Endothelial cell of umbilical vein (primary cell): ENCODE measurements around the gene KCNMA1. TPM values are rescaled to one million over a fixed set of nuclear protein-coding genes. Genes with fewer than 3 reads are reported as not detected.

Experiments
- BruUV-seq: library from RNA; stranded (reverse); fragments of 400-500 nt; replicated peaks from 2 replicates; lab custom pipeline; 2021; lab: Mats Ljungman, UMichigan
- CTCF ChIA-PET: fragments of 300-600, 350-600 bp; sonication (Branson Sonifier 250); formaldehyde crosslinking; loops from one replicate; lab custom pipeline; 2021; ENCODE audit warnings: antibody characterized with exemption, inconsistent platforms; lab: Charles Lee
- POLR2A ChIA-PET: fragments of 300-600, 350-600 bp; sonication (Branson Sonifier 250); formaldehyde crosslinking; loops from one replicate; lab custom pipeline; 2021; ENCODE audit warnings: antibody characterized with exemption, inconsistent platforms; lab: Charles Lee
- DNase-seq: peaks from one replicate; pipeline ENCODE4 v3.0.0-alpha.2; 2011; ENCODE audit warnings: low read depth, low spot score
- FAIRE-seq: peaks from 2 replicates; lab custom pipeline; 2011; peaks lifted over from hg19 to GRCh38; lab: Jason Lieb, UNC
- H2AFZ ChIP-seq: 2 replicates; pipeline ENCODE4 v1.6.0; 2012; ENCODE audit warnings: low read depth, low read length, control low read depth, inconsistent platforms
- H3K27ac ChIP-seq: 2 replicates; pipeline ENCODE4 v1.5.1; 2011; ENCODE audit warnings: low read depth, mild to moderate bottlenecking, control low read depth, low read length, moderate library complexity; ENCODE audit not compliant: insufficient read depth
- H3K27me3 ChIP-seq, 2 experiments: 2 replicates each; pipeline versions ENCODE4 v1.6.0 to v1.6.1; 2011; ENCODE audit warnings: low read length in 2 of 2, mixed read lengths in 1 of 2; ENCODE audit not compliant: control insufficient read depth in 2 of 2, insufficient read depth in 2 of 2
- H3K36me3 ChIP-seq, 2 experiments: 2 replicates in 1 of 2; 3 replicates in 1 of 2; pipeline ENCODE4 v1.5.1; 2011; ENCODE audit warnings: low read length in 2 of 2, mild to moderate bottlenecking in 1 of 2, moderate library complexity in 1 of 2; ENCODE audit not compliant: control insufficient read depth in 2 of 2, insufficient read depth in 2 of 2; ENCODE audit errors: extremely low read depth in 1 of 2
- H3K4me1 ChIP-seq: 3 replicates; pipeline ENCODE4 v1.5.1; 2011; ENCODE audit warnings: mild to moderate bottlenecking, low read length; ENCODE audit not compliant: control insufficient read depth, insufficient read depth; ENCODE audit errors: extremely low read depth
- H3K4me2 ChIP-seq: 2 replicates; pipeline ENCODE4 v1.6.1; 2011; ENCODE audit warnings: low read length, control low read depth, mixed read lengths; ENCODE audit not compliant: insufficient read depth
- H3K4me3 ChIP-seq, 3 experiments: fragments of 200-600 bp in 1 of 3; sonication (generic), shearing (Covaris generic) in 1 of 3; replicated peaks in 1 of 3; 2 replicates each; pipeline ENCODE4 v1.5.1; 2011 to 2016; ENCODE audit warnings: control low read depth in 3 of 3, low read length in 3 of 3, mild to moderate bottlenecking in 2 of 3, inconsistent platforms in 1 of 3, low read depth in 1 of 3, moderate library complexity in 1 of 3; ENCODE audit not compliant: insufficient read depth in 1 of 3
- H3K79me2 ChIP-seq: 2 replicates; pipeline ENCODE4 v1.6.0; 2012; ENCODE audit warnings: low read length, inconsistent platforms; ENCODE audit not compliant: control insufficient read depth, insufficient read depth
- H3K9ac ChIP-seq: replicated peaks from 2 replicates; pipeline ENCODE3; 2011; ENCODE audit warnings: low read length, control low read depth; ENCODE audit not compliant: insufficient read depth; ENCODE audit errors: extremely low read depth
- H3K9me1 ChIP-seq: replicated peaks from 3 replicates; pipeline ENCODE4 v1.6.0; 2011; ENCODE audit warnings: mild to moderate bottlenecking, low read length; ENCODE audit not compliant: control insufficient read depth, insufficient read depth; ENCODE audit errors: extremely low read depth
- H3K9me3 ChIP-seq: replicated peaks from 2 replicates; pipeline ENCODE4 v1.5.1; 2012; ENCODE audit warnings: low read length, inconsistent platforms; ENCODE audit not compliant: control insufficient read depth, insufficient read depth
- H4K20me1 ChIP-seq: replicated peaks from 2 replicates; pipeline ENCODE3; 2011; ENCODE audit warnings: mild to moderate bottlenecking, low read length; ENCODE audit not compliant: control insufficient read depth, insufficient read depth; ENCODE audit errors: extremely low read depth
- EZH2 ChIP-seq: IDR thresholded peaks from 2 replicates; pipeline ENCODE4 v1.6.1; 2012; ENCODE audit warnings: borderline replicate concordance, low read depth, mild to moderate bottlenecking, moderate library complexity, low read length, inconsistent platforms; ENCODE audit not compliant: severe bottlenecking
- FOS ChIP-seq: IDR thresholded peaks from 2 replicates; pipeline ENCODE4 v1.6.1; 2011; ENCODE audit warnings: mild to moderate bottlenecking, low read length, moderate library complexity, borderline replicate concordance; ENCODE audit not compliant: insufficient read depth
- GATA2 ChIP-seq: IDR thresholded peaks from 2 replicates; pipeline ENCODE4 v1.7.0; 2011; ENCODE audit warnings: low read depth, mild to moderate bottlenecking, moderate library complexity, mixed read lengths, low read length; ENCODE audit not compliant: insufficient read length, insufficient read depth
- JUN ChIP-seq: IDR thresholded peaks from 2 replicates; pipeline ENCODE4 v1.6.1; 2011; ENCODE audit warnings: borderline replicate concordance, low read depth; ENCODE audit not compliant: insufficient read length, insufficient read depth
- MAX ChIP-seq: IDR thresholded peaks from 2 replicates; pipeline ENCODE4 v1.6.1; 2011; ENCODE audit not compliant: insufficient read depth, insufficient read length
- MYC ChIP-seq: IDR thresholded peaks from one replicate; pipeline ENCODE4 v1.6.1; 2011; ENCODE audit warnings: mild to moderate bottlenecking, low read depth, low read length
- POLR2A ChIP-seq: IDR thresholded peaks from 2 replicates; pipeline ENCODE4 v1.6.1; 2012; ENCODE audit warnings: low read depth, mild to moderate bottlenecking, control low read depth, low read length
- POLR2AphosphoS5 ChIP-seq: IDR thresholded peaks from 2 replicates; pipeline ENCODE4 v1.6.1; 2012; ENCODE audit warnings: low read depth, mild to moderate bottlenecking, control low read depth, low read length, moderate library complexity; ENCODE audit not compliant: insufficient read depth
- dilution Hi-C: fragments of 300-500 bp; cut with MboI; formaldehyde crosslinking; loops from one replicate; pipeline ENCODE4 v1.15.0; 2019; ENCODE audit warnings: low sequenced_read_pairs; ENCODE audit not compliant: extremely low pct_ligation_motif_present
- intact Hi-C: fragments of 100-400 bp; cut with micrococcal nuclease; formaldehyde crosslinking; loops from one replicate; pipeline ENCODE4 v1.10.0; 2022
- polyA plus RNA-seq, 4 experiments: library from polyadenylated mRNA; depleted of rRNA in 3 of 4; stranded (reverse) in 3 of 4; unstranded in 1 of 4; fragments of >200 nt; gene quantifications; 2 replicates each; pipeline versions ENCODE4 v1.2.1 to v1.2.3, GENCODE V29; 2011 to 2012; ENCODE audit warnings: missing spikeins in 1 of 4
- total RNA-seq: library from RNA; stranded (reverse); gene quantifications from 2 replicates; pipeline ENCODE4 v1.2.3, GENCODE V29; 2021
- TF ChIP-seq, protein P1 (sequence below), 2 donors: IDR thresholded peaks; 1 replicate in 1 of 2; 2 replicates in 1 of 2; pipeline ENCODE4 v1.5.1; 2011; ENCODE audit warnings: low read length in 2 of 2, mild to moderate bottlenecking in 2 of 2, moderate library complexity in 2 of 2, control low read depth in 1 of 2, inconsistent platforms in 1 of 2, low read depth in 1 of 2; ENCODE audit not compliant: insufficient read depth in 1 of 2; ENCODE audit errors: extremely low read depth in 1 of 2

The KCNMA1 gene
- total and polyA plus RNA-seq, 2 donors (not counting 3 experiments of a cell fraction or from before 2014, with no cell fraction given), result 0.10 to 0.82 TPM

DNA sequence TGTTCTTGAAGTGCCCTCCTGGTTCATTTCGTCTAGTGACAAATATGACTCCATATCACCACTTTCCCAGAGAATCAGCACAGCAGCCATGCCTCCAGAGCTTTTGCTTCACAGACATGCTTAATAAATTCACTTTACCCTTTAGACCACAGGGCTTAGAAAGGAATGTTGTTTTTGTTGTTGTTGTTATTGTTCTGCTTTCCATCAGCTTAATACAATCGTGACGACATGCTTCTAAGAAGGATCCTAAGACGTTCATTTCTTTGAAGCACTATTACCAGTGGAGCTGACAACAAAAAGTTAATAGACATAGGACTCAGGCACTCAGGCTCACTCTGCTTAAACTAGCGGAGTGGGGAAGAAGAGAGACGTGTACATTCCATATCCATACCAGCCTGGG lies 418.6 kb downstream of the KCNMA1 start:
- H4K20me1 ChIP-seq, result no peaks in the 10 kb centered on the region
- dilution Hi-C loops, result no loop called here
- H3K27me3 ChIP-seq, result no peaks in the 10 kb centered on the region
- DNase-seq, result no peak
- no peaks in the 10 kb centered on the region for H3K79me2 ChIP-seq
- H2AFZ ChIP-seq, result no peak overlapping the region
- H3K27ac ChIP-seq, result no peak overlapping the region
- ChIA-PET CTCF (interaction anchor here (1.0 kb wide), 1 partner anchor 10 kb away, joined by 4 read pairs; no protein-coding TSS in a partner anchor), POLR2A (no interaction called here)
- no peaks in the 10 kb centered on the region for H3K4me1 ChIP-seq
- H3K4me2 ChIP-seq, result no peak overlapping the region
- FAIRE-seq, result no peak
- TF ChIP-seq MYC (no peak), GATA2 (no peak)
- no TSS peak for BruUV-seq
- H3K4me3 ChIP-seq, result no peak overlapping the region
- H3K9me3 ChIP-seq, result no peaks in the 10 kb centered on the region
- intact Hi-C loops, result no loop called here
- H3K36me3 ChIP-seq, result no peaks in the 10 kb centered on the region
- no peak overlapping the region for H3K9ac ChIP-seq
- no peaks in the 10 kb centered on the region for H3K9me1 ChIP-seq

DNA sequence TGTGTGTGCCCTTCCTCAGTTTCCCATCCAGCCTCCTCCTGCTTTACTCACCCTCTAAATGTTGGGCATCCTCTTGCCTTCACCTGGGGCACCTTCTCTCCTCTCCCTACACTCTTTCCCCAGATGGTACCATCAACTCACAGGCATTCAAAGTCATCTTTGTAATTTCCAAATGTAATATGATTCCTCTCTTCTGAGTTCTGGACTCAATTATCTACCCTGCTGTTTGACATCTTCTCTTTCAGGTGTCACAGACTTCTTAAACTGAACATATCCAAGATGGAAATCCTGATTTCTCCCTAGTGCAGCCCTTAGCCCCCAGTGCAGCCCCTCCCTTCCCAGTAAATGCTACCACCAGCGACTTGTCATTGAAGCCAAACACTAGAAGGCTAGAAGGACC lies 422.8 kb downstream of the KCNMA1 start:
- no peaks in the 10 kb centered on the region for H3K9me1 ChIP-seq
- DNase-seq (no peak), FAIRE-seq (no peak)
- H3K4me1 ChIP-seq, result no peaks in the 10 kb centered on the region
- intact Hi-C loops (no loop called here), dilution Hi-C loops (no loop called here)
- H3K27ac ChIP-seq, result no peak overlapping the region
- no peaks in the 10 kb centered on the region for H4K20me1 ChIP-seq
- no peak overlapping the region for H3K4me3 ChIP-seq
- no peak overlapping the region for H3K4me2 ChIP-seq
- H3K9me3 ChIP-seq, result no peaks in the 10 kb centered on the region
- no peaks in the 10 kb centered on the region for H3K79me2 ChIP-seq
- no peaks in the 10 kb centered on the region for H3K36me3 ChIP-seq
- ChIA-PET POLR2A (no interaction called here), CTCF (interaction anchor here (1.0 to 1.6 kb wide), 2 partner anchors 19 to 497 kb away, joined by 3 read pairs; no protein-coding TSS in a partner anchor)
- no peak overlapping the region for H3K9ac ChIP-seq
- peaks cover 2 to 3% of the 10 kb centered on the region in 2 experiments for H3K27me3 ChIP-seq
- BruUV-seq, result no TSS peak
- TF ChIP-seq GATA2 (no peak), EZH2 (no peak), MAX (no peak), MYC (no peak), FOS (no peak), POLR2A (no peak), POLR2AphosphoS5 (no peak), JUN (no peak)
- TF ChIP-seq, protein P1, sequence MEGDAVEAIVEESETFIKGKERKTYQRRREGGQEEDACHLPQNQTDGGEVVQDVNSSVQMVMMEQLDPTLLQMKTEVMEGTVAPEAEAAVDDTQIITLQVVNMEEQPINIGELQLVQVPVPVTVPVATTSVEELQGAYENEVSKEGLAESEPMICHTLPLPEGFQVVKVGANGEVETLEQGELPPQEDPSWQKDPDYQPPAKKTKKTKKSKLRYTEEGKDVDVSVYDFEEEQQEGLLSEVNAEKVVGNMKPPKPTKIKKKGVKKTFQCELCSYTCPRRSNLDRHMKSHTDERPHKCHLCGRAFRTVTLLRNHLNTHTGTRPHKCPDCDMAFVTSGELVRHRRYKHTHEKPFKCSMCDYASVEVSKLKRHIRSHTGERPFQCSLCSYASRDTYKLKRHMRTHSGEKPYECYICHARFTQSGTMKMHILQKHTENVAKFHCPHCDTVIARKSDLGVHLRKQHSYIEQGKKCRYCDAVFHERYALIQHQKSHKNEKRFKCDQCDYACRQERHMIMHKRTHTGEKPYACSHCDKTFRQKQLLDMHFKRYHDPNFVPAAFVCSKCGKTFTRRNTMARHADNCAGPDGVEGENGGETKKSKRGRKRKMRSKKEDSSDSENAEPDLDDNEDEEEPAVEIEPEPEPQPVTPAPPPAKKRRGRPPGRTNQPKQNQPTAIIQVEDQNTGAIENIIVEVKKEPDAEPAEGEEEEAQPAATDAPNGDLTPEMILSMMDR (IDR thresholded peaks at IDR 0.05; ENCODE audit: extremely low read depth in 1 of 2, insufficient read depth in 1 of 2, low read depth in 1 of 2, low read length in 2 of 2), result no peak
- H2AFZ ChIP-seq, result no peak overlapping the region
